HG03439 (cell line): Measurements from ENCODE around the gene MEIKIN.
"Not testable (repeated sequence)": the region's sequence is repeated elsewhere in the genome, so short reads cannot be mapped to it uniquely, and the experiment has no call there.

Experiments
- ATAC-seq: cut with Tn5 transposase; IDR thresholded peaks from one replicate; pipeline ENCODE4 v1.9.1; 2021; ENCODE audit warnings: mild to moderate bottlenecking, moderate library complexity; ENCODE audit not compliant: unreplicated experiment

Gene MEIKIN

DNA sequence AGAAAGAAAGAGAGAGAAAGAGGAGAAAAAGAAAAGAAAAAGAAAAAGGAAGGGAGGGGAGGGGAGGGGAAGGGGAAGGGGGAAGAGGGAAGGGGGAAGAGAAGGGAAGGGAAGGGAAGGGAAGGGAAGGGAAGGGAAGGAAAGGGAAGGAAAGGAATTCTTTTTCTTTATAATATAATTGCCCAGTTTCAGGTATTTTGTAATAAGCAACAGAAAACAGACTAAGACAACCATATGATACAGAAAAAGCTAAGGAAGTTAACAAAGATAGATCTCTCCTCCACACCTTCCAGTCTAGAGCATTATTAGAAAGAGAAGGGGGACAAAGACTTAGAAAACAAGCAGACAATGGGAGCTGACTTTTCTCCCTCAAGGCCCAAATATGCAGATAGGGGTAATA, 31.0 kb downstream of the MEIKIN start:
- ATAC-seq = no peak

DNA sequence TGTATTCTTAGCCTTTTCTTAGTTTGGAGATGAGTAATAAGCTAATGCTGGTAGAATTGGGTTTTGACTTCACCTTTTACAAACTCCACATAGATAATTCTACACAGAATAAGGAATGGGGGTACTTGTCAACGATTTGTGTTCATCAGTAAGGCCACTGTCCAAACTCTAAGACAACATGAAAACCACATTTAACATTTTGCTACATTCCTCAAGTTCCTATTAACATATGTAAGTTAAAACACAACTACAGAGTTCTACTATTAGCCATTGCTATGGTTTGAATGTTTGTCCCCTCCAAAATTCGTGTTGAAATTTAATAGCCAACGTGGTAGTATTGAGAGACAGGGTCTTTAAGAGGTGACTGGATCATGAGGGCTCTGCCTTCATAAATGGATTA, 31.9 kb downstream of the MEIKIN start:
- no peak for ATAC-seq

DNA sequence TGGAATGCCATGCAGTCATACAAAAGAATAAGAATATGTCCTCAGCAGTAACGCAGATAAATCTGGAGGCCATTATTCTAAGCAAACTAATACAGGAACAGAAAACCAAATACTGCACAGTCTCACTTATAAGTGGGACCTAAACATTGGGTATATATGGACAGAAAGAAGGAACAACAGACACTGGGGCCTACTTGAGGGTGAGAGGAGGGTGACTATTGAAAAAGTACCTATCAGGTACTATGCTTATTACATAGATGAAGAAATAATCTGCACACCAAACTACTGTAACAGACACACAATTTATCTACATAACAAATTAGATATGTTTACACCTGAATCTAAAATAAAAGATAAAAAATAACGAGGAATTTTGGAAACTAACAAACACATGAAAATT, 38.8 kb downstream of the MEIKIN start:
- no peak for ATAC-seq

DNA sequence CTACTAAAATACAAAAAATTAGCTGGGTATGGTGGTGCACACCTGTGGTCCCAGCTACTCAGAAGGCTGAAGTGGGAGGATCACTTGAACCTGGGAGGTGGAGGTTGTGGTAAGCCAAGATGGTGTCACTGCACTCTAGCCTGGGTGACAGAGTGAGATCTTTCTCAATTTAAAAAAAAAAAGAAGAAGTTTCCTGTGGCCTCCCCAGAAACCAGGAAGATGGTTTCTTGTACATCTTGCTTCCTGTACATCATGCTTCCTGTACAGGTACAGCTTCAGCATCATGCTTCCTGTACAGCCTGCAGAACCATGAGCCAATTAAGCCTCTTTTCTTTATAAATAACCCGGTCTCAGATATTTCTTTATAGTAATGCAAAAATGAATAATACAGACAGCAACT, 43.2 kb downstream of the MEIKIN start:
- ATAC-seq = not testable (repeated sequence)

DNA sequence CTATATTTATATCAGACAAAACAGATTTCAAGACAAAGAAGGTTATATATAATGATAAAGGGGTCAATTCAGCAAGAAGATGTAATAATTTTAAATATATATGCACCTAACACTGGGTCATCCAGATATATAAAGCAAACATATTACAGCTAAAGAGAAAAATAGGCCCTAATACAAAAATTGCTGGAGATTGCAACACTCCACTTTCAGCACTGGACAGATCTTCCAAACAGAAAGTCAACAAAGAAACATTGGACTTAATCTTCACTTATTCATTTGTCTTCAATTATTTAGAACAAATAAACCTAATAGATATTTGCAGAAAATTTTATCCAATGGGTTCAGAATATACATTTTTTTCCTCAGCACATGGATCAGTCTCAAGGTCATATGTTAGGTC, 45.8 kb downstream of the MEIKIN start:
- ATAC-seq = no peak

DNA sequence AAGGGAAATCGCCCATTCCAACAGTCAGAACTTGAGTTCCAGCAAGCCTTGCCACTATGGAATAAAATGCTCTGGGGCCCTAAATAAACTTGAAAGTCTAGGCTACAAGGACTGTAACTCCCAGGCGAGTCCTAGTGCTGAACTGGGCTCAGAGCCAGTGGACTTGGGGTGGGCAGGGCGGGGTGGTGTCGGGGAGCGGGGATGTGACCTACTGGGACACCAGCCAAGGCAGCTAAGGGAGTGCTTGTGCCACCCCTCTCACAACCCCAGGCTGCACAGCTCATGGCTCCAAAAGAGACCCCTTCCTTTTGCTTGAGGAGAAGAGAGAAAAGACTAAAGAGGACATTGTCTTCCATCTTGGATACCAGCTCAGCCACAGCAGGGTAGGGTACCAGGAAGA, 61.5 kb downstream of the MEIKIN start:
- ATAC-seq = no peak

DNA sequence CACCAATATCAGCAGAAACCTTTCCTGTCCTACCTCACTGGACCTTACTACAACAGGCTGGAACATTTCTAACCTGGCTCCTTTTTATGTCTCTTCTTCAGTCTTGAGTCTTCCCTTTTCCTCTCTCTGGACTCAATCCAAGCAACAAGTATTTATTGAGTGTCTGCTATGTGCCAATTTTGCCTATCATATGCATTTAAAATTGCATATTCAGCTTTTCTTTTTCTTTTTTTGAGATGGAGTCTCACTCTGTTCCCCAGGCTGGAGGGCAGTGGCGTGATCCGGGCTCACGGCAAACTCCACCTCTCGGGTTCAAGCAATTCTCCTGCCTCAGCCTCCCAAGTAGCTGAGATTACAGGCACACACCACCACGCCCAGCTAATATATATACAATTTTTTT, 65.8 kb downstream of the MEIKIN start:
- no peak for ATAC-seq

DNA sequence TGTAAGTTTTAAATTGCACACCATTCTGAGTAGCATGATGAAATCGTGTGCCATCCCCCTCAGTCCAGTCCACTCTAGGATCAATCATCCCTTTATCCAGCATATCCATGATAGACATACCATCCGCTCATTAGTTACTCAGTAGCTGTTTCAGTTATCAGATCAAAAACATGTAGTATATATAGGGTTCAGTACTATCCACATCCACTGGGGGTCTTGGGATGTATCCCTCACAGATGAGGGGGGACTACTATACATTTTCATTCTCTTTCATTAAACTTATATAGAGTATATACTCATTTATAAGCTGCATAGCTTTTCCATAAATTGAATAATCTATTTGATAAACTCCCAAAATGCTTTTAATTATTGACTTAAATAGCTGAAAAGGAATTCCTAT, 67.6 kb downstream of the MEIKIN start:
- no peak for ATAC-seq

DNA sequence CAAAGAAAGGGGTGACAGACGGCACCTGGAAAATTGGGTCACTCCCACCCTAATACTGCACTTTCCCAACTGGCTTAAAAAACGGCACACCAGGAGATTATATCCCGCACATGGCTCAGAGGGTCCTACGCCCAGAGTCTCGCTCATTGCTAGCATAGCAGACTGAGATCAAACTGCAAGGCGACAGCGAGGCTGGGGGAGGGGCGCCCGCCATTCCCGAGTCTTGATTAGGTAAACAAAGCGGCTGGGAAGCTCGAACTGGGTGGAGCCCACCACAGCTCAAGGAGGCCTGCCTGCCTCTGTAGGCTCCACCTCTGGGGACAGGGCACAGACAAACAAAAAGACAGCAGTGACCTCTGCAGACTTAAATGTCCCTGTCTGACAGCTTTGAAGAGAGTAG, 74.2 kb downstream of the MEIKIN start:
- ATAC-seq = not testable (repeated sequence)

DNA sequence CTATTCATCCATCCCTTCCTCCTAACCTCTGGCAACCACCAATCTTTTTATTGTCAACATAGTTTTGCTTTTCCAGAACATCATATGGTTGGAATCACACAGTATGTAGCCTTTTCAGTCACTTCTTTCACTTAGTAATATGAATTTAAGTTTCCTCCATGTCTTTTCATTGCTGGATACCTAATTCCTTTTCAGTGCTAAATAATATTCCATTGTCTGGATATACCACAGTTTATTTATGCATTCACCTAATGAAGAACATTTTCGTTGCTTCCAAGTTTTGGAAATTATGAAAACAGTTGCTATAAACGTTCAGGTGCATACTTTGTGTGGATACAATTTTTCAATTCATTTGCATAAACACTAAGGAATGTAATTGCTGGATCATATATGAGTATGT, 77.9 kb downstream of the MEIKIN start:
- no peak for ATAC-seq

DNA sequence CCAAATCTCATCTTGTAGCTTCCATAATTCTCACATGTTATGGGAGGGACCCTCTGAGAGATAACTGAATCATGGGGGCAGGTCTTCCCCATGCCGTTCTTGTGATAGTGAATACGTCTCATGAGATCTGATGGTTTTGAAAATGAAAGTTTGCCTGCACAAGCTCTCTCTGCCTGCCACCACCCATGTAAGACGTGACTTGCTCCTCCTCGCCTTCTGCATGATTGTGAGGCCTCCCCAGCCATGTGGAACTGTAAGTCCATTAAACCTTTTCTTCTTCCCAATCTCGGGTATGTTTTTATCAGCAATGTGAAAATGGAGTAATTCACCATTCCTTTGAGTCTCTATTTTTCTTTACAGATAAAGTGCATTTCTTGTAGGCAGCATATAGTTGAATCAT, 81.8 kb downstream of the MEIKIN start:
- no peak for ATAC-seq

DNA sequence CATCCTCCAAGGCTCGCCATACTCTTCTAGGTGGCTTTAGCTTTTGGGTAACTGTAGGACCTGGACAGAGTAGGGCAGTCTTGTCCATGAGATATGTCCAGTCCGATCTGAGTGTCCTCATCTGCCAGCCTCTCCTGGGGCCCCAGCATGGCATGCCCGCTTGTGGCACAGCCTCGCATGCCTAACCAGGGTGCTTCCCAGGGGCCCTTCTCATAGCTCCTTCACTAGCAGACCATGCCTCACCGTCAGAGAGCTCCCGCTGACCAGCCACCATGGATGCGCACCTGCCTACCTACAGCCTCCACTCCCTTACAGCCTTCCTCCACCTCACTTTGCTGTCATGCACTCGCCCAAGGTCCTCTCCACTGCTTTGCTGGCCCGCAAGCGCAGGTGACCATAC, 88.1 kb downstream of the MEIKIN start:
- ATAC-seq = no peak

DNA sequence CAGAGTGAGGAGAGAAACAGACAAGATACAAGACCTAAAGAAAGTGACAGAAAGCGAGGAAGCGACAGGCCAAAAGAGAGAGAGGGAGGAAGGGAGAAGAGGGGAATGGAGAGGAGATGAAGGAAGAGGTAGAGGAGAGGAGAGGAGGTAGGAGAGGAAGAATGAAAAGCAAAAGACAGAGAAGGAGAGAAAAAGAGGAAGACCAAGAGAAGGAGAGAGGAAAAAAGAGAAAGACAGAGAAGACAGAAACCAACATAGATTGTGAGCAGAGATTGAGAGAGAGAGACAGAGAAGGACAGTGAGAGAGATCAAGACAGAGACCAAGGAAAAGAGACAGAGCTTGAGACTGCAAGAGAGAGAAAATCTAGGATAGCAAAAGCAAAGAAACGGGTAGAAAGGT, 90.0 kb downstream of the MEIKIN start:
- no peak for ATAC-seq

DNA sequence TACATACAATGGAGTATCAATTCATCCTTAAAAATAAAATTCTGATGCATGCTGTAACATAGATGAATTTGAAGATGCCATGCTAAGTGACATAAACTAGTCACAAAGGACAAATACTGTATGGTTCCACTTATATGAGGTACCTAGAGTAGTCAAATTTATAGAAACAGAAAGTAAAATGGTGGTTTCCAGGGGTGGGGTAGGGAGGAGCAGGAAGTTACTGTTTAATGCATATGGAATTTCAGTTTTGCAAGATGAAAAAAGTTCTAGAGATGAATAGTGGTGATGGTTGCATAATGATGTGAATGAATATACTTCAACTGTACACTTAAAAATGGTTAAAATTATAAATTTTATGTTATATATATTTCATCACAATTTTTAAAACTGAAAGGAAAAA, 91.3 kb downstream of the MEIKIN start:
- ATAC-seq = no peak

DNA sequence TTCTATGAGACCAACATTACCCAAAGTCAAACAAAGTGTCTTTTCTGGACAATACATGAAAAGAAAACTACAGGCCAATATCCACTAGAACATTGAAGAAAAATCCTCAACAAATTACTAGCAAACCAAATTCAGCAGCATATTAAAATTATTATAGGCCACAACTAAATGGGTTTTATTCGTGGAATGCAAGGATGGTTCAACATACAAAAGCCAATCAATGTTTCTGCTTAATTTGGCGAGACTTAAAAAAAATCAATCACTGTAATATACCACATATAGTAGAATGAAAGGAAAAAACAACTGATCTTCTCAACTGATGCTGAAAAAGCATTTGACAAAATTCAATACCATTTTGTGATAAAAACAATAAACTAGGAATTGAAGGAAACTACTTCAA, 96.8 kb downstream of the MEIKIN start:
- no peak for ATAC-seq

DNA sequence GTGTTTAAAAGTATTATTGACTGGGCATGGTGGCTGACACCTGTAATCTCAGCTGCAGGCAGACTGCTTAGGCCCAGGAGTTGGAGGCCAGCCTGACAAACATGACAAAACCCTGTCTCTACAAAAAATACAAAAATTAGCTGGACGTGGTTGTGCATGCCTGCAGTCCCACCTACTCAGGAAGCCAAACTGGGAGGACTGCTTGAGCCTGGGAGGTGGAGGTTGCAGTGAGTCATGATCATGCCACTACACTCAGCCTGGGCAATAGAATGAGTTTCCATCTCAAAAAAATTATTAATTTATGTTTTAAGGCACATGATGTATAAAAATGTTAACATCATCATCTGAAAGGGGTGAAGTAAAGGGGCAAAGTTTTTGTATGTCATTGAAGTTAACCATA, 98.9 kb downstream of the MEIKIN start:
- ATAC-seq = no peak

DNA sequence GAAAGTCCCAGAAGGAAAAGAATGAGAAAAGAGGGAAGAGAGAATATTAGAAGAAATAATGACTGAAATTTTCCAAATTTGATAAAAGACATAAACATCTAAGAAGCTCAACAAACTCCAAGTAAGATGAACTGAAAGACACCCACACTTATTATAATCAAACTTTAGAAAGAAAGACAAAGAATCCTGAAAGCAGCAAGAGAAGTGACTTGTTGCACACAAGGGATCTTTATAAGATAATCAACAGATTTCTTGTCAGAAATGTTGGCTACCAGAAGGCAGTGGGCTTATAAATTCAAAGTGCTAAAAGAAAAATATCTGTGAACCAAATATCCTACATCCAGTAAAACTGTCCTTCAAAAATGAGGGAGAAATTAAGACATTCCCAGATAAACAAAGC, 99.6 kb downstream of the MEIKIN start:
- no peak for ATAC-seq

DNA sequence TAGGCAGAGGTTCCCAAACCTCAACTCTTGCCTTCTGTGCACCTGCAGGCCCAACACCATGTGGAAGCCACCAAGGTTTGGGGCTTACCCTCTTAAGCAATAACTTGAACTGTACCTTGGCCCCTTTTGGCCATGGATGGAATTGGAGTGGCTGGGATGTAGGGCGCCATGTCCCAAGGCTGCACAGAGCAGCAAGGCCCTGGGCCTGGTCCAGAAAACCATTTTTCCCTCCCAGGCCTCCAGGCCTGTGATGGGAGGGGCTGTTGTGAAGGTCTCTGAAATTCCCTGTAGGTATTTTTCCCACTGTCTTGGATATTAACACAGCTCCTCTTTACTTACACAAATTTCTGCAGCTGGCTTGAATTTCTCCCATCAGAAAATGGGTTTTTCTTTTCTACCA, 102.5 kb downstream of the MEIKIN start:
- not testable (repeated sequence) for ATAC-seq

DNA sequence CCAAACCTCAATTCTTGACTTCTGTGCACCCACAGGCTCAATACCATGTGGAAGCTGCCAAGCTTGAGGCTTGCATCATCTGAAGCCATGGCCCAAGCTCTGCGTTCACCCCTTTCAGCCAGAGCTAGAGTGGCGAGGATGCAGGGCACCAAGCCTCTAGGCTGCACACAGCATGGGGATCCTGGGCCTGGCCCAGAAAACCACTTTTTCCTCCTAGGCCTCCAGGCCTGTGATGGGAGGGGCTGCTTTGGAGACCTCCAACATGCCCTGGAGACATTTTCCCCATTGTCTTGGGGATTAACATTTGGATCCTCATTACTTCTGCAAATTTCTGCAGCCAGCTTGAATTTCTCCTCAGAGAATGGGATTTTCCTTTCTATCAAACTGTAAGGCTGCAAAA, 112.8 kb downstream of the MEIKIN start:
- ATAC-seq = not testable (repeated sequence)

DNA sequence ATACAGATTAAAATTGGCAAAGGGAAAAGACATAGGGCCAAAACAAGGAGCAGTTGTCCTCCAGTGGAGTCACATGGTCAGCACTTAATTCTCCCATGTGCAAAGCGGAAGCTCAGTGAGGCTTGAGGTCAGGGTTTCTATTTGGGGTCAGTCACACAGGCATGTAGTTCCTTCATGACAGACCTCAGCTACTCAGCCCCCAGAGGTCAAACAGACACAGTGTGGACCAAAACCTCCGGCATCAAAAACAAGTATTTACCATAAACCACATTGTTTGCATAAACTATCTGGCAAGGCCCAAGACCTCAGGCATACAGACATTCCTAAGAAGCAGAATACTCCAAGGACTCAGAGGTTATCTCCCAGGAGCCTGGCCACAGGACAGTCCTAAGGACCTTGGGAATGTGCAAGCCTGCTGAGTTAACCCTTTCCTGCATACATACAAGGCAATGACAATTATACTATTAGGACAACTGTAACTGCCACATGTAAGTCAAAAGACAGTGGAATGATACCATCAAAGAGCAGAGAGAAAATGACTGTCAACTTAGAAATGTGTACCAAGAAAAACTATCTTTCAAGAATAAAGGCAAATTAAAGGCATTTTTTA, 120.0 kb downstream of the MEIKIN start:
- ATAC-seq = peak; percentile 89

DNA sequence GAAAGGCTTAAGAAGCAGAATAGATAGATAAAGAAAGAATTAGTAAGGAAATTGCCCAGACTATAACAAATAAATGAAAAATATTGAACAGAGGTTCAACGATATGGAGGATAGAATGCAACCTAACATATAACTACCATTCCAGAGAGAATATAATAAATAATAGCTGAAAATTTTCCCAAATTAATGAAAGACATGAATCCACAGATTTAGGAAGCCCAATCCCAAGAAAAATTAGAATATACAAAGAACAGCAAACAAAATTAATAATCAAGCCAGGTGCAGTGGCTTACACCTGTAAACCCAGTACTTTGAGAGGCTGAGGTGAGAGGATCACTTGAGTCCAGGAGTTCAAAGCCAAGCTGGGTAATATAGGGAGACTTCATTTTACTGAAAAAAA, 120.8 kb downstream of the MEIKIN start:
- no peak for ATAC-seq

DNA sequence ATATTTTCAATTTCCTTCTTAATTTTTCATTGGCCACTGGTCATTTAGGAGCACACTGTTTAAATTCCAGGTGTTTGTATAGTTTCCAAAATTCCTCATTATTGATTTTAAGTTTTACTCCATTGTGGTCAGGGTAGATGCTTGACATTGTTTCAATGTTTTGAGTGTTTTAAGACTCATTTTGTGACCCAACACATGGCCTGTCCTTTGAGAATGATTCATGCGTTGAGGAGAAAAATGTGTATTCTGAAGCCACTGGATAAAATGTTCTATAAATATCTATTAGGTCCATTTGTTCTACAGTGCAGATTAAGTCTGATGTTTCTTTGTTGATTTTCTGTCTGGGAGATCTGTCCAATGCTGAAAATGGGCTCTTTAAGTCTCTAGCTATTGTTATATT, 124.2 kb downstream of the MEIKIN start:
- ATAC-seq = no peak

DNA sequence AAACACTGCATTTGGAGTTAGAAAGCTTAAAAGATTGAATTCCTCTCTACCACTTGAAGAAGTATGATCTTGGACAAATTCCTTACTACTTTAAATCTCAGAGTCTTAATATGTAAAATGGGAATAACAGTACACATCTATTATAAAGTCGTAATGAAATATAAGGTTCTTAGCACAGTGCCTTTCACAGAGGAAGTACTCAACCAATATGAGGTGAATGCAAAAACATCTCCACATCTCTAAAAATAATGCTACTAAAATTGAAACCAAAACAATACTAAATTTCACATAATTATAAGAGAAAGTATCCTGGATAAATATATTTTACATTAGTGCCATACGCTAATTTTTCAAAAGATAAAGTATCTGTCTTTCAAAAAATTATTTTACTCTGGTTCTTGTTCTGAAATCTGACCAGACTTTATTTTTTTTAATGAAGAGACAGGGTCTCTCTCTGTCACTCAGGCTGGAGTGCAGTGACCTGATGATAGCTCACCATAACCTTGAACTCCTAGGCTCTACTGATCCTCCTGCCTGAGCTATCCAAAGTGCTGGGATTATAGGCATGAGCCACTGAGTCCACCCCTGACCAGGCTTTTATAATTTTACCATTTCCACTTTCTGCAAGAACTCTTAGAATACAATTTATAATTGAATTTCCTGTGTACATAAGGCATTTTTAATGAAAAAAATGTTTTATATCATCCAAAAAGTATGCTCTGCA, 127.3 kb downstream of the MEIKIN start:
- ATAC-seq = no peak
